Naive B cell (primary cell): ENCODE results near the gene MMRN1. TPM values are rescaled to one million over a fixed set of nuclear protein-coding genes. Genes with fewer than 3 reads are reported as not detected.

Source experiments
- ATAC-seq, 2 donors: fragments of 150-1000 bp; cut with Tn5 transposase; 2 replicates each; pipeline ENCODE4 v1.10.0; 2021; ENCODE audit warnings: low read depth in 2 of 2, mild to moderate bottlenecking in 2 of 2, moderate library complexity in 2 of 2
- DNase-seq: peaks from one replicate; pipeline ENCODE4 v3.0.0; 2022
- H3K27ac Mint-ChIP-seq, 6 donors: one replicate each; pipeline ENCODE4 v1.8.0; 2020 to 2022; ENCODE audit warnings: mild to moderate bottlenecking in 6 of 6, mixed read lengths in 6 of 6, moderate library complexity in 5 of 6, inconsistent platforms in 2 of 6
- H3K27me3 Mint-ChIP-seq, 3 donors: one replicate each; pipeline ENCODE4 v1.8.0; 2021 to 2022; ENCODE audit warnings: mixed read lengths in 3 of 3, mild to moderate bottlenecking in 1 of 3
- H3K36me3 Mint-ChIP-seq, 2 donors: one replicate each; pipeline ENCODE4 v1.8.0; 2020 to 2022; ENCODE audit warnings: mixed read lengths in 2 of 2, inconsistent platforms in 1 of 2, mild to moderate bottlenecking in 1 of 2
- H3K4me1 Mint-ChIP-seq, 3 donors: one replicate each; pipeline ENCODE4 v1.8.0; 2020 to 2022; ENCODE audit warnings: mixed read lengths in 3 of 3, inconsistent platforms in 1 of 3, mild to moderate bottlenecking in 1 of 3, moderate library complexity in 1 of 3
- H3K4me3 Mint-ChIP-seq, 8 donors: one replicate each; pipeline ENCODE4 v1.8.0; 2020 to 2022; ENCODE audit warnings: mild to moderate bottlenecking in 8 of 8, mixed read lengths in 8 of 8, moderate library complexity in 8 of 8, inconsistent platforms in 2 of 8
- H3K9me3 Mint-ChIP-seq, 7 donors: one replicate each; pipeline ENCODE4 v1.8.0; 2020 to 2022; ENCODE audit warnings: mixed read lengths in 7 of 7, mild to moderate bottlenecking in 5 of 7, inconsistent platforms in 2 of 7, moderate library complexity in 1 of 7
- polyA plus RNA-seq, 6 donors: library from polyadenylated mRNA; unstranded; fragments of 300-500 nt; fragmentation: Illumina TruSeq; gene quantifications; one replicate each; pipeline ENCODE4 v1.2.3, GENCODE V29; 2021; ENCODE audit warnings: low read depth in 6 of 6

MMRN1 gene
- polyA plus RNA-seq, 6 donors from 2014 or later, result 0.13 to 5.5 (median 1.6) TPM; not detected in 1

DNA sequence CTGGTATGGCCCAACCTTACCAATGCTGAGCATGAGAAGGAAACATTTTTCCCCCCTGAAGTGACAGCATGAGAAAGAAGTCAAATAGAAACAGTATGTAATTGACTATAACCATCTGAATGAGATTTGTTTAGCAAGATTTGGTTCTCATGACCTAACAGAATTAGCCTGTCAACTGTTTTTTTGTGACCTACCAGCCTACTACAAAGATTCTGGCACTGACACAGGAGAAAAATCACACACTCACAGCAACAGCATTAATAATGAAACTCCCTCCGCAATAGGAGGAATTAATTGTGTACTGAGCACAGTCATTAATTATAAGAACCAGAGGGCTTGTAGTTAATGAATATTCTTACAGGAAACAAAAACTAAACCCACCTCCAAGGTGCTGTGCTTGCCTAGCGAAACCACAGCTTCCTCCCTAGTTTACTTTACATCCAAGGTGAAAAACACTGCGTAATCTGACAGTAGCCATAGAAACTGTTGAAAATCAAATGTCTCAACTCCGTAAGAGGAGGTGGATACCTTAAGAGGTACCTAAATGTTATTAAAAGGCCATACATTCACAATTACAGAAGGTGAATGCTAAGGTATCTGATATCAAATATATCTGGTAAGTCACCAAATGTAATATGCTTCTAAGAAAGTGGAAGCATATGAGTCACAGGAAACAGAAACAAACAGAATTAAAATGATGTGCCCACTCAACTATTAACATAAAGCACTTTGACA, 34.9 kb downstream of the MMRN1 start:
- DNase-seq, result no peak
- H3K9me3 Mint-ChIP-seq, result peaks cover 4 to 9% (median 6%) of the 10 kb centered on the region in 7 donors
- H3K27me3 Mint-ChIP-seq, result no peaks in the 10 kb centered on the region
- peak overlapping the region in 1 of 8 donors; percentile 12 for H3K4me3 Mint-ChIP-seq
- H3K27ac Mint-ChIP-seq, result peak overlapping the region in 2 of 6 donors; percentile 28 to 69
- H3K36me3 Mint-ChIP-seq, result peaks cover 7 to 20% of the 10 kb centered on the region in 2 donors
- ATAC-seq, result peak; percentile 71 to 78
- H3K4me1 Mint-ChIP-seq, result peaks cover 0 to 4% (median 0%) of the 10 kb centered on the region in 3 donors

DNA sequence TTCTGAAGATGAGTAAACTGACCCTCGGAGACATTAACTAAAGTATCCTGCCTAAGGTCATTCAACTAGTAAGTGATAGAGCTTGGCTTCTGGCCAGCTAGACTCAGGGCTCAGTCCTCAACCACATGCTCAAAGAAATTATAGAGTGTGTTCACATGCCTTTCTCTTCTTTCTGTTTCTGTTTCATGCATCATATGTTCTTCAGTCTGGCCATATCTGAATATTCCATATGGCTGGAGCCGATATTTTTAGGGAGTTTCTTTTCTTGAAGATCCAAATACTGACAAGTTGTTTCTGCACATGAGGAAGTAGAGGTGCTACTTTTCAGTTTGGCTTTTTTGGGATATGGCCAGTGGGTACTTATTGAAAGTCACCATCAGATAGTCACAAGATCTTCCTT, 44.9 kb downstream of the MMRN1 start:
- H3K27me3 Mint-ChIP-seq, result no peaks in the 10 kb centered on the region
- no peaks in the 10 kb centered on the region for H3K9me3 Mint-ChIP-seq
- DNase-seq, result no peak
- H3K27ac Mint-ChIP-seq, result no peak overlapping the region
- no peaks in the 10 kb centered on the region for H3K36me3 Mint-ChIP-seq
- no peaks in the 10 kb centered on the region for H3K4me1 Mint-ChIP-seq
- no peak overlapping the region for H3K4me3 Mint-ChIP-seq
- ATAC-seq, result no peak

- DNase-seq (no peak), ATAC-seq (no peak)
- H3K4me3 Mint-ChIP-seq, result no peak overlapping the region
- no peaks in the 10 kb centered on the region for H3K9me3 Mint-ChIP-seq
- H3K27ac Mint-ChIP-seq, result no peak overlapping the region
- no peaks in the 10 kb centered on the region for H3K36me3 Mint-ChIP-seq
- H3K4me1 Mint-ChIP-seq, result no peaks in the 10 kb centered on the region
- H3K27me3 Mint-ChIP-seq, result no peaks in the 10 kb centered on the region
These were observed 45.3 kb downstream of the MMRN1 start for GRCh38 chr4:89939994-89940393.

DNA sequence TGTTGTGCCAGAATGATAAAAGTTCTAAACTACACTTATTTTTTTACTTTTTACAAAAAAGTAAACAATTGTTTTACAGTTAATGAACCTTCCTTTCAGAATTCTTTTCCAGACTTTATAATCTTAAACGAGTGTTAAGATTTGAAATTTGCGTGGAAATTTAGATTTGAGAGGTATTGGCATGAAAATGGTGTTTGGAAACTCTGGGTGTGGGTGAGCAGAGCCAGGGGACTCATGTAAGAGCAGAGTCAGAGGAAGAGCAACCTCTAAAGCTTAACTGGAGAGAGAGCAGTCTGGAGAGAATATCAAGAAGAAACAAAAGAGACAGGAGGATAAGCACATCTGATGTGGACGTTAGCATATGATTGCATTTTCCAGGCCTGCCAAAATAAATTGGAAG, 48.2 kb downstream of the MMRN1 start:
- DNase-seq (no peak), ATAC-seq (no peak)
- Mint-ChIP-seq H3K4me1 (no peaks in the 10 kb centered on the region), H3K4me3 (no peak overlapping the region), H3K27ac (peak overlapping the region in 1 of 6 donors; percentile 58), H3K9me3 (no peaks in the 10 kb centered on the region), H3K27me3 (no peaks in the 10 kb centered on the region), H3K36me3 (no peaks in the 10 kb centered on the region)

DNA sequence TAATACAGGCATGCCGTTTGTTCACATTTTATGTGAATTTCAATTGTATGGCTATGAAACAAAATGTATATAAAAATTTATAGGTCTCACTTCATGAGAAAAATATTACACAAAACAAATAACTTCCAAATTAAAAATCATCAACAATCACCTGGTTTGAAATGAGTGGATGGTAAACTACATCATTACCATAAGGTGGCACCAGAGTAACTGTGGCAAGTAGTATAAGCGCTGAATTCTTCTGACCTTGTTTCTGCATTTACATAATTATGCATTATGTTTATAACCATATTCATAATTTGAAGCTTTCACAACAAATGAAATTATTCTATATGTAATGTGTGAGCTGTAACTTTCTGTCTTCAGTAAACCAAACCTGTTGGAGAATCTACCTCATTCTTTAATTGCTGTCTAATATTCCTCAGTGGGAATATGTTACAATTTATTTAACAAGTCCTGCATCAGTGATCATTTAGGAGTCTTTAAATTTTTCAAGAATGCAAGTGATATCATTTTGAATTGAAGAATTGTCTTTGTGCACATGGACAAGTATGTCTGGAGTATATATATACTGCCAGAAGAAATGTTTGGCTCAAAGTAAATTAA, 55.2 kb downstream of the MMRN1 start:
- Mint-ChIP-seq H3K9me3 (no peaks in the 10 kb centered on the region), H3K27me3 (no peaks in the 10 kb centered on the region), H3K27ac (no peak overlapping the region), H3K4me1 (no peaks in the 10 kb centered on the region), H3K4me3 (no peak overlapping the region), H3K36me3 (no peaks in the 10 kb centered on the region)
- DNase-seq (no peak), ATAC-seq (no peak)

DNA sequence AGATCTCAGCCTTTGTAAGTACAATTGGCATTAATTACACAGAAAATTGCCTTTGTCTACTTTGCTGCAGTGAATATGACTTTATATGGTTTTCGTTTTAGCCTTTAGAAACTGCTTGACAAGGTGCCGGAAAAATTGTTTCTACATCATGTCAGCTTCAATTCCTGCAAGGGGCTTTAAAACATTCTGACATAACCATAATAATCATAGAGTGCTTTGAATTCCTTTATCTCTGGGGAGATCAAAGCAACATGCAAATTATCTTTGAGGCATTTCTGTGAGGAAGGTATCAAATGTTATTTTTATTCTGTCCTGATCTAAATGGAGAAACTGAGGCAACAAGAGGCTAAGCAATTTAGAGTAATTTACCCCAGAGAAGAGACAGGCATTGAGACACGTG, 57.8 kb downstream of the MMRN1 start:
- peaks cover 0 to 3% (median 0%) of the 10 kb centered on the region in 3 donors for H3K4me1 Mint-ChIP-seq
- H3K9me3 Mint-ChIP-seq, result no peaks in the 10 kb centered on the region
- no peak overlapping the region for H3K27ac Mint-ChIP-seq
- DNase-seq (no peak), ATAC-seq (no peak)
- peaks cover 0 to 3% (median 0%) of the 10 kb centered on the region in 3 donors for H3K27me3 Mint-ChIP-seq
- no peak overlapping the region for H3K4me3 Mint-ChIP-seq
- H3K36me3 Mint-ChIP-seq, result no peaks in the 10 kb centered on the region

GRCh38 chr4:89954906-89955695, 60.4 kb downstream of the MMRN1 start:
- no peak for DNase-seq
- H3K9me3 Mint-ChIP-seq, result no peaks in the 10 kb centered on the region
- H3K4me1 Mint-ChIP-seq, result peaks cover 0 to 5% (median 0%) of the 10 kb centered on the region in 3 donors
- no peak overlapping the region for H3K4me3 Mint-ChIP-seq
- H3K36me3 Mint-ChIP-seq, result no peaks in the 10 kb centered on the region
- no peak overlapping the region for H3K27ac Mint-ChIP-seq
- no peak for ATAC-seq
- H3K27me3 Mint-ChIP-seq, result peaks cover 0 to 5% (median 0%) of the 10 kb centered on the region in 3 donors

DNA sequence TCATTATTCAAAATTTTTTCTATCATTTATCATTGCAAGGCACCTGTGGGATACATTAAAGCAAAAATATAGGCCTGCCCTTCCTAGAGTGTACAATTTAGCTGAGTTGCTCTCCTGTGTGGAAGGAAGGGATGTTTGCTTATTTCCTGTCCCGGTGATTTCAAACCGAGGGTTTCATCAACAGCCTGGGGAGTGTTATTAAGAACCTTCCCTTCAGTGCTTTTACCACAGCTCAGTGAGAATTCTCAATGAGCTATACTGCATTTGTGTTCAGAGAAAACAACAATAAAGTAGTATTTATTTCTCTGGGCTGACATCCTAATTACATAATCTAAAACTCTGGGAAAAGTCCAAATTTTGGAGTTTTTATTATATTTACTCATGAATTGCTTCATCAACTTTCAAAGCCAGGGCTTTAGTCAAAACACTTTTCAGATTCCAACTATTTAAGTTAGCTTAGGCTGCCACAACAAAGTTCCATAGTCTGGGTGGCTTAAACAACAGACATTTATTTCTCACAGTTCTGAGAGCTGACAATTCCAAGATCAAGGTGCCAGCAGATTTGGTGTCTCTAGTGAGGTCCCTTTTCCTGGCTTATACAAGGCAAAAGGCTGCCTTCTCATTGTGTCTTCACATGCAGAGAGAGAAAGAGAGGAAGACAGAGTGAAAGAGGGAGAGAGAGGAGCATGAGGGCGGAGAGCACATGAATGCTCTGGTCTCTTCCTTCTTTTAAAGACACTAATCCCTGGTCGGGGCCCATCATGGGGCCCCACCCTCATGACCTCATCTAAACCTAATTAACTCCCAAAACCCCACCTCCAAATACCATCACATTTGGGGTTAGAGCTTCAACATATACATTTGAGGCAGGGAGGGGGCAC, 62.6 kb downstream of the MMRN1 start:
- no peak overlapping the region for H3K4me3 Mint-ChIP-seq
- peaks cover 0 to 5% (median 0%) of the 10 kb centered on the region in 3 donors for H3K4me1 Mint-ChIP-seq
- no peak overlapping the region for H3K27ac Mint-ChIP-seq
- H3K36me3 Mint-ChIP-seq, result no peaks in the 10 kb centered on the region
- H3K9me3 Mint-ChIP-seq, result no peaks in the 10 kb centered on the region
- ATAC-seq, result no peak
- DNase-seq, result no peak
- H3K27me3 Mint-ChIP-seq, result peaks cover 0 to 5% (median 0%) of the 10 kb centered on the region in 3 donors

- no peaks in the 10 kb centered on the region for H3K4me1 Mint-ChIP-seq
- H3K36me3 Mint-ChIP-seq, result no peaks in the 10 kb centered on the region
- ATAC-seq (no peak), DNase-seq (no peak)
- H3K27me3 Mint-ChIP-seq, result no peaks in the 10 kb centered on the region
- no peak overlapping the region for H3K27ac Mint-ChIP-seq
- H3K4me3 Mint-ChIP-seq, result no peak overlapping the region
- H3K9me3 Mint-ChIP-seq, result no peaks in the 10 kb centered on the region
These were observed 87.2 kb downstream of the MMRN1 start for GRCh38 chr4:89981789-89982334.

GRCh38 chr4:89988268-89988667, 93.6 kb downstream of the MMRN1 start:
- Mint-ChIP-seq H3K27me3 (peaks cover 3 to 8% (median 8%) of the 10 kb centered on the region in 3 donors), H3K27ac (no peak overlapping the region)

GRCh38 chr4:89992744-89993143, 98.1 kb downstream of the MMRN1 start:
- Mint-ChIP-seq H3K9me3 (peaks cover 0 to 12% (median 7%) of the 10 kb centered on the region in 7 donors), H3K27ac (no peak overlapping the region), H3K4me1 (peaks cover 0 to 6% (median 0%) of the 10 kb centered on the region in 3 donors)

More at GRCh38 chr4:89988268-89988667, 93.6 kb downstream of the MMRN1 start:
- Mint-ChIP-seq H3K4me1 (no peaks in the 10 kb centered on the region), H3K36me3 (peaks cover 4 to 10% of the 10 kb centered on the region in 2 donors), H3K9me3 (peaks cover 0 to 18% (median 7%) of the 10 kb centered on the region in 7 donors), H3K4me3 (no peak overlapping the region)
- no peak for DNase-seq
- no peak for ATAC-seq

DNA sequence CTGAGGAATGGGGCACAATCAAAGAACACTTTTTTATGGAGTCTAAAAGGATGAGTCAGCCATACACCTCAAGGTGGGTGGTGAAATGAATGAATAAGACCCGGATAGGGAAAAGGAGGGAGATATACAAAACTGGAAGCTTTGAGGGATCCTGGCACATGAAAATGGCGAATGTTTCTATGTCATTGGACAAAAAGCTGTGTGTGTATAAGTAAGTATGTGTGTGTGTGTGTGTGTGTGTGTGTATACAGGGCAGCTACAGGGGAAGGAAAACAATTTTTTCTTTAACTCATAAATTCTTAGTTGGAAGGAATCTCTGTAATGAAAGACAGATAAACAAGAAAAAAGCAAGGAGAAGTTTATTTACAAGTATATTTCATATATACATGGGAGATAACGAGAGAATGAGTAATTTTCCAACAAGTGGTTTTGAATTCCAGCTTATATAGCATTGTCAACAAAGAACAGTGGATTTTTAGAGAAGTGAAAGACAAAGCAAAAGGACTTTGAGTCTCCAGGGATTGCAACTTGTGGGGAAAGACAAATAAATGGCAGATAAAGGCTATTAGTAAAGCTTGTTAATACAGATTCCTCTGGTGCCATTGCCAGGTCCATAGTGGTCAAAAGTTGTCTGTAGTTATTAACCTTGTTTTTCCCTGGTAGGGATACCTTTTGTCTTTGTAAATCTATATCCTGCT, 99.7 kb downstream of the MMRN1 start:
- no peak for DNase-seq
- H3K27me3 Mint-ChIP-seq, result peaks cover 8 to 18% (median 14%) of the 10 kb centered on the region in 3 donors
- no peaks in the 10 kb centered on the region for H3K36me3 Mint-ChIP-seq
- no peak for ATAC-seq
- peaks cover 0 to 6% (median 0%) of the 10 kb centered on the region in 3 donors for H3K4me1 Mint-ChIP-seq
- H3K9me3 Mint-ChIP-seq, result no peaks in the 10 kb centered on the region
- H3K27ac Mint-ChIP-seq, result no peak overlapping the region
- no peak overlapping the region for H3K4me3 Mint-ChIP-seq

More at GRCh38 chr4:89992744-89993143, 98.1 kb downstream of the MMRN1 start:
- Mint-ChIP-seq H3K36me3 (peaks cover 4 to 10% of the 10 kb centered on the region in 2 donors), H3K27me3 (peaks cover 7 to 12% (median 8%) of the 10 kb centered on the region in 3 donors), H3K4me3 (no peak overlapping the region)
- DNase-seq (no peak), ATAC-seq (no peak)
